Measurements from ENCODE around the gene XXYLT1.

The XXYLT1 gene

GRCh38 chr3:195149292-195150030 is 121.5 kb downstream of the XXYLT1 start:
- DNase-seq: no peak

GRCh38 chr3:195148549-195148948 is 122.4 kb downstream of the XXYLT1 start:
- DNase-seq: peak in 1 of 2 donors; percentile 51

- DNase-seq: peak in 1 of 2 donors; percentile 85
These were observed 123.3 kb downstream of the XXYLT1 start for GRCh38 chr3:195147649-195148080.

GRCh38 chr3:195146131-195146530 is 124.8 kb downstream of the XXYLT1 start:
- DNase-seq: no peak

GRCh38 chr3:195145579-195145978 is 125.4 kb downstream of the XXYLT1 start:
- peak in 1 of 2 donors; percentile 17 for DNase-seq

GRCh38 chr3:195143221-195143620 is 127.7 kb downstream of the XXYLT1 start:
- no peak for DNase-seq

- DNase-seq: no peak
These were observed 128.4 kb downstream of the XXYLT1 start for GRCh38 chr3:195142519-195142918.

- DNase-seq: no peak
These were observed 129.9 kb downstream of the XXYLT1 start for GRCh38 chr3:195140816-195141793.

- no peak for DNase-seq
These were observed 130.5 kb downstream of the XXYLT1 start for GRCh38 chr3:195140410-195140809.

- DNase-seq: no peak
These were observed 131.1 kb downstream of the XXYLT1 start for GRCh38 chr3:195139876-195140240.

- no peak for DNase-seq
These were observed 131.7 kb downstream of the XXYLT1 start for GRCh38 chr3:195139091-195139875.

GRCh38 chr3:195137638-195138588 is 133.0 kb downstream of the XXYLT1 start:
- DNase-seq: no peak

GRCh38 chr3:195135917-195136316 is 135.0 kb downstream of the XXYLT1 start:
- no peak for DNase-seq

- no peak for DNase-seq
These were observed 136.5 kb downstream of the XXYLT1 start for GRCh38 chr3:195134431-195134830.

- no peak for DNase-seq
These were observed 137.5 kb downstream of the XXYLT1 start for GRCh38 chr3:195133462-195133861.

- DNase-seq: no peak
These were observed 137.9 kb downstream of the XXYLT1 start for GRCh38 chr3:195133013-195133412.

GRCh38 chr3:195131176-195131575 is 139.8 kb downstream of the XXYLT1 start:
- no peak for DNase-seq

- no peak for DNase-seq
These were observed 141.1 kb downstream of the XXYLT1 start for GRCh38 chr3:195129644-195130492.

- no peak for DNase-seq
These were observed 141.8 kb downstream of the XXYLT1 start for GRCh38 chr3:195129072-195129643.
